Measurements from ENCODE around the gene GALNS. TPM values are rescaled to one million over a fixed set of nuclear protein-coding genes. Genes with fewer than 3 reads are reported as not detected.

GALNS gene
- total and polyA plus RNA-seq, 2 experiments from 2014 or later = 9.7 to 18.8 TPM

DNA sequence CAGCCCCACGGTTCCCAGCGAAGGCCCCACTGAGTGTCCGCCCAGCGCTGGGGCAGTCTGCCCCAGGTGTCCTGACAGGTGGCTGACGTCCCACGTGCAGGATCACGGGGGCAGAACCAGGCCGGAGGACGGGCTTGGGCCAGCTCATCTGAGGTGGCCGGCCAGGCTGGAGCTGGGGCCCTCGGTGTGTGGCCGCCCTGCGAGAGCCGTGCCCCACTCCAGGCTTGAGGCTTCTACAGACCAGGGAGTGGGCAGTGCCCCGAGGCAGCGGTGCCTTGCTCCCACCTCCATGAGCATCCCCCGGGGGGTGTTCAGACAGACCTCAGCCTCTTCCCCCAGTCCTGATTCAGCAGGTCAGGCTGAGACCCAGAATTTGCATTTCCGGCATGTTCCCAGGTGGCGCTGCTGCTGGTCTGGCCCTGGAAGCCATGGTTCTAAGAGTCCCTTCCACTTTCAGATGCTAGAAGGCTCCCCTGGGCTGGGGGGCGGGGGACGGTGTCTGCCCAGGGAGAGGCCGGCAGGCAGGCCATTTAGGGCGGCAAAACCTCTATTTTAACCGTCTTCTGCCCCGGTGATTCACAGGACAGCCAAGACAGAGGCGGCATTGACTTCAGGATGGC, 45.1 kb upstream of the GALNS start:
- Histone ChIP-seq H3F3A (replicated peaks; ENCODE audit: low read depth) (no peaks in the 10 kb centered on the region), H4K20me1 (replicated peaks; ENCODE audit: insufficient read depth) (no peaks in the 10 kb centered on the region), H3K4me3 (no peak overlapping the region), H3K27ac (ENCODE audit: low read depth) (no peak overlapping the region), H3K79me2 (replicated peaks; ENCODE audit: insufficient read depth) (no peaks in the 10 kb centered on the region), H3K9me2 (ENCODE audit: insufficient read depth) (no peaks in the 10 kb centered on the region), H3K4me2 (no peak overlapping the region), H3K36me3 (ENCODE audit: insufficient read depth) (no peaks in the 10 kb centered on the region), H3K27me3 (ENCODE audit: insufficient read depth) (no peaks in the 10 kb centered on the region), H3K4me1 (ENCODE audit: insufficient read depth) (no peaks in the 10 kb centered on the region), H2AFZ (no peak overlapping the region)
- TF ChIP-seq, protein P1, sequence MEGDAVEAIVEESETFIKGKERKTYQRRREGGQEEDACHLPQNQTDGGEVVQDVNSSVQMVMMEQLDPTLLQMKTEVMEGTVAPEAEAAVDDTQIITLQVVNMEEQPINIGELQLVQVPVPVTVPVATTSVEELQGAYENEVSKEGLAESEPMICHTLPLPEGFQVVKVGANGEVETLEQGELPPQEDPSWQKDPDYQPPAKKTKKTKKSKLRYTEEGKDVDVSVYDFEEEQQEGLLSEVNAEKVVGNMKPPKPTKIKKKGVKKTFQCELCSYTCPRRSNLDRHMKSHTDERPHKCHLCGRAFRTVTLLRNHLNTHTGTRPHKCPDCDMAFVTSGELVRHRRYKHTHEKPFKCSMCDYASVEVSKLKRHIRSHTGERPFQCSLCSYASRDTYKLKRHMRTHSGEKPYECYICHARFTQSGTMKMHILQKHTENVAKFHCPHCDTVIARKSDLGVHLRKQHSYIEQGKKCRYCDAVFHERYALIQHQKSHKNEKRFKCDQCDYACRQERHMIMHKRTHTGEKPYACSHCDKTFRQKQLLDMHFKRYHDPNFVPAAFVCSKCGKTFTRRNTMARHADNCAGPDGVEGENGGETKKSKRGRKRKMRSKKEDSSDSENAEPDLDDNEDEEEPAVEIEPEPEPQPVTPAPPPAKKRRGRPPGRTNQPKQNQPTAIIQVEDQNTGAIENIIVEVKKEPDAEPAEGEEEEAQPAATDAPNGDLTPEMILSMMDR (conservative IDR thresholded peaks at IDR 0.05; ENCODE audit: low read depth in 2 of 2) = peak in 1 of 2 experiments; percentile 11; a peak in 1 of 4 replicates
- TF ChIP-seq, protein P2, sequence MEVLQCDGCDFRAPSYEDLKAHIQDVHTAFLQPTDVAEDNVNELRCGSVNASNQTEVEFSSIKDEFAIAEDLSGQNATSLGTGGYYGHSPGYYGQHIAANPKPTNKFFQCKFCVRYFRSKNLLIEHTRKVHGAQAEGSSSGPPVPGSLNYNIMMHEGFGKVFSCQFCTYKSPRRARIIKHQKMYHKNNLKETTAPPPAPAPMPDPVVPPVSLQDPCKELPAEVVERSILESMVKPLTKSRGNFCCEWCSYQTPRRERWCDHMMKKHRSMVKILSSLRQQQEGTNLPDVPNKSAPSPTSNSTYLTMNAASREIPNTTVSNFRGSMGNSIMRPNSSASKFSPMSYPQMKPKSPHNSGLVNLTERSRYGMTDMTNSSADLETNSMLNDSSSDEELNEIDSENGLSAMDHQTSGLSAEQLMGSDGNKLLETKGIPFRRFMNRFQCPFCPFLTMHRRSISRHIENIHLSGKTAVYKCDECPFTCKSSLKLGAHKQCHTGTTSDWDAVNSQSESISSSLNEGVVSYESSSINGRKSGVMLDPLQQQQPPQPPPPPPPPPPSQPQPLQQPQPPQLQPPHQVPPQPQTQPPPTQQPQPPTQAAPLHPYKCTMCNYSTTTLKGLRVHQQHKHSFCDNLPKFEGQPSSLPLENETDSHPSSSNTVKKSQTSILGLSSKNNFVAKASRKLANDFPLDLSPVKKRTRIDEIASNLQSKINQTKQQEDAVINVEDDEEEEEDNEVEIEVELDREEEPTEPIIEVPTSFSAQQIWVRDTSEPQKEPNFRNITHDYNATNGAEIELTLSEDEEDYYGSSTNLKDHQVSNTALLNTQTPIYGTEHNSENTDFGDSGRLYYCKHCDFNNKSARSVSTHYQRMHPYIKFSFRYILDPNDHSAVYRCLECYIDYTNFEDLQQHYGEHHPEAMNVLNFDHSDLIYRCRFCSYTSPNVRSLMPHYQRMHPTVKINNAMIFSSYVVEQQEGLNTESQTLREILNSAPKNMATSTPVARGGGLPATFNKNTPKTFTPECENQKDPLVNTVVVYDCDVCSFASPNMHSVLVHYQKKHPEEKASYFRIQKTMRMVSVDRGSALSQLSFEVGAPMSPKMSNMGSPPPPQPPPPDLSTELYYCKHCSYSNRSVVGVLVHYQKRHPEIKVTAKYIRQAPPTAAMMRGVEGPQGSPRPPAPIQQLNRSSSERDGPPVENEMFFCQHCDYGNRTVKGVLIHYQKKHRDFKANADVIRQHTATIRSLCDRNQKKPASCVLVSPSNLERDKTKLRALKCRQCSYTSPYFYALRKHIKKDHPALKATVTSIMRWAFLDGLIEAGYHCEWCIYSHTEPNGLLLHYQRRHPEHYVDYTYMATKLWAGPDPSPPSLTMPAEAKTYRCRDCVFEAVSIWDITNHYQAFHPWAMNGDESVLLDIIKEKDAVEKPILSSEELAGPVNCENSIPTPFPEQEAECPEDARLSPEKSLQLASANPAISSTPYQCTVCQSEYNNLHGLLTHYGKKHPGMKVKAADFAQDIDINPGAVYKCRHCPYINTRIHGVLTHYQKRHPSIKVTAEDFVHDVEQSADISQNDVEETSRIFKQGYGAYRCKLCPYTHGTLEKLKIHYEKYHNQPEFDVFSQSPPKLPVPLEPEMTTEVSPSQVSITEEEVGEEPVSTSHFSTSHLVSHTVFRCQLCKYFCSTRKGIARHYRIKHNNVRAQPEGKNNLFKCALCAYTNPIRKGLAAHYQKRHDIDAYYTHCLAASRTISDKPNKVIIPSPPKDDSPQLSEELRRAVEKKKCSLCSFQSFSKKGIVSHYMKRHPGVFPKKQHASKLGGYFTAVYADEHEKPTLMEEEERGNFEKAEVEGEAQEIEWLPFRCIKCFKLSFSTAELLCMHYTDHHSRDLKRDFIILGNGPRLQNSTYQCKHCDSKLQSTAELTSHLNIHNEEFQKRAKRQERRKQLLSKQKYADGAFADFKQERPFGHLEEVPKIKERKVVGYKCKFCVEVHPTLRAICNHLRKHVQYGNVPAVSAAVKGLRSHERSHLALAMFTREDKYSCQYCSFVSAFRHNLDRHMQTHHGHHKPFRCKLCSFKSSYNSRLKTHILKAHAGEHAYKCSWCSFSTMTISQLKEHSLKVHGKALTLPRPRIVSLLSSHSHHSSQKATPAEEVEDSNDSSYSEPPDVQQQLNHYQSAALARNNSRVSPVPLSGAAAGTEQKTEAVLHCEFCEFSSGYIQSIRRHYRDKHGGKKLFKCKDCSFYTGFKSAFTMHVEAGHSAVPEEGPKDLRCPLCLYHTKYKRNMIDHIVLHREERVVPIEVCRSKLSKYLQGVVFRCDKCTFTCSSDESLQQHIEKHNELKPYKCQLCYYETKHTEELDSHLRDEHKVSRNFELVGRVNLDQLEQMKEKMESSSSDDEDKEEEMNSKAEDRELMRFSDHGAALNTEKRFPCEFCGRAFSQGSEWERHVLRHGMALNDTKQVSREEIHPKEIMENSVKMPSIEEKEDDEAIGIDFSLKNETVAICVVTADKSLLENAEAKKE (CRISPR knock-in tag; IDR thresholded peaks at IDR 0.05) = no peak
- TF ChIP-seq CREB1 (CRISPR knock-in tag; IDR thresholded peaks at IDR 0.05; ENCODE audit: low read depth) = no peak
- TF ChIP-seq, protein P3, sequence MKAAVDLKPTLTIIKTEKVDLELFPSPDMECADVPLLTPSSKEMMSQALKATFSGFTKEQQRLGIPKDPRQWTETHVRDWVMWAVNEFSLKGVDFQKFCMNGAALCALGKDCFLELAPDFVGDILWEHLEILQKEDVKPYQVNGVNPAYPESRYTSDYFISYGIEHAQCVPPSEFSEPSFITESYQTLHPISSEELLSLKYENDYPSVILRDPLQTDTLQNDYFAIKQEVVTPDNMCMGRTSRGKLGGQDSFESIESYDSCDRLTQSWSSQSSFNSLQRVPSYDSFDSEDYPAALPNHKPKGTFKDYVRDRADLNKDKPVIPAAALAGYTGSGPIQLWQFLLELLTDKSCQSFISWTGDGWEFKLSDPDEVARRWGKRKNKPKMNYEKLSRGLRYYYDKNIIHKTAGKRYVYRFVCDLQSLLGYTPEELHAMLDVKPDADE (IDR thresholded peaks at IDR 0.05) = no peak
- no peak overlapping the region for H3K4me3 Mint-ChIP-seq
- no peaks in the 10 kb centered on the region for H3K9me3 Mint-ChIP-seq
- H3K27me3 Mint-ChIP-seq (ENCODE audit: insufficient read depth, low read depth, poor library complexity) = peaks cover 7% of the 10 kb centered on the region
- peaks cover 9% of the 10 kb centered on the region; the same call in 2 of the 3 replicates for H3K4me1 Mint-ChIP-seq
- DNase-seq (ENCODE audit: low spot score) (peak; percentile 48), ATAC-seq (peak; percentile 25)
- no peak overlapping the region for H3K27ac Mint-ChIP-seq
- no peaks in the 10 kb centered on the region for H3K36me3 Mint-ChIP-seq (ENCODE audit: low read depth)

Data from GM23338 (cell line).